NCI-H510A (cell line): ENCODE results near the gene GCC1.

ENCODE experiments used
- DNase-seq: peaks from one replicate; lab custom pipeline; 2025; lab: John Stamatoyannopoulos, UW

Gene GCC1, protein sequence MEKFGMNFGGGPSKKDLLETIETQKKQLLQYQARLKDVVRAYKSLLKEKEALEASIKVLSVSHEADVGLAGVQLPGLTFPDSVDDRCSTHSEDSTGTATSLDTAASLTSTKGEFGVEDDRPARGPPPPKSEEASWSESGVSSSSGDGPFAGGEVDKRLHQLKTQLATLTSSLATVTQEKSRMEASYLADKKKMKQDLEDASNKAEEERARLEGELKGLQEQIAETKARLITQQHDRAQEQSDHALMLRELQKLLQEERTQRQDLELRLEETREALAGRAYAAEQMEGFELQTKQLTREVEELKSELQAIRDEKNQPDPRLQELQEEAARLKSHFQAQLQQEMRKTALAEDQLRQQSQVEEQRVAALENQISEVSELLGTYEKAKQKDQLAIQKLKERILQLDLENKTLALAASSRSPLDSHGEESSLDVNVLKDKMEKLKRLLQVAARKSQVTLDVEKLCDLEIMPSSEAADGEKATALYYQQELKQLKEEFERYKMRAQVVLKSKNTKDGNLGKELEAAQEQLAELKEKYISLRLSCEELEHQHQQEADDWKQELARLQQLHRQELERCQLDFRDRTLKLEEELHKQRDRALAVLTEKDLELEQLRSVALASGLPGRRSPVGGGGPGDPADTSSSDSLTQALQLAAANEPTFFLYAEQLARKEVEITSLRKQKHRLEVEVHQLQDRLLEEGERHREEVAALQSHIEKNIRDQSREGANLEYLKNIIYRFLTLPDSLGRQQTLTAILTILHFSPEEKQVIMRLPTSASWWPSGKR

DNA sequence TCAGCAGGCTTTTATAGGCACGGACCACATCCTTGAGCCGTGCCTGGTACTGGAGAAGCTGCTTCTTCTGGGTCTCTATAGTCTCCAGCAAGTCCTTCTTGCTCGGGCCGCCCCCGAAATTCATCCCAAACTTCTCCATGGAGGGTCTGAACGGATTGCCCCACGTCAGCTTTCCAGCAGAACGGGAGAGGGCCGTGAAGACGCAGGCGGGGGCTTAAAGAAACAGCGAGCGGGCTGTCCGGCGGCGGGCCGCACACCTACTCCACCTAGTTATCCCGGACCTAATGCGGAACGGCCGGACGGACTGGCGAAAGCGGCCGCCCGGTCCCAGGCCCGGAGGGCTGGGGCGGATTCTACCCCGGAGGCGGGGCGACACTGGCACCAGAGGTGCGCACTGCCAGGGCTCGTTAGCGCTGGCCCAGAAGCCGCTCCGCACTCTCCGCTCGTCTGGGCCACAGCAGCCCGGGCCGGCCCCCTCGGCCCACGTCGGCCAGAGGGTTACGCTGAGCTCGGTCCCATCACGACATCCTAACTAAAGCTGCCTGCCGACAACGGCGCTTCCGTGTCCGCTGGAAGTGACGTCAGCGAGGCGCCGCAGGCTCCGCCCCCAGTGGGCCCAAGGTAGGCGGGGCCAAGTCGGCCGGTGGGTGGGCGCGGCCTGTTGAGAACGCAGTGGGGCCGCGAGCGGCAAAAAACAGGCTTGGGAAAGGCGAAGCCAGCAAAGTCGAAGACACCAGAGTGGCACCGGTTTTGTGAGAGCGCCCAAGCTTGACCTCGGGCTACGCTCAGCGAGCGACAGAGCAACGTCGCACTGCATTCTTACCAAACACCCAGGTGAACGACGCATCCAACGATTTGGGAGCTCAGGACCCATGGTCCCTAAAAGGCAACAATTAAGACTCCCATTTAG, at the start of gene GCC1:
TSS of gene GCC1 (minus strand) at position 553 of the 910 bp plus-strand sequence. CDS start at position 139, 414 bp downstream.
- peak; percentile 33 for DNase-seq

DNA sequence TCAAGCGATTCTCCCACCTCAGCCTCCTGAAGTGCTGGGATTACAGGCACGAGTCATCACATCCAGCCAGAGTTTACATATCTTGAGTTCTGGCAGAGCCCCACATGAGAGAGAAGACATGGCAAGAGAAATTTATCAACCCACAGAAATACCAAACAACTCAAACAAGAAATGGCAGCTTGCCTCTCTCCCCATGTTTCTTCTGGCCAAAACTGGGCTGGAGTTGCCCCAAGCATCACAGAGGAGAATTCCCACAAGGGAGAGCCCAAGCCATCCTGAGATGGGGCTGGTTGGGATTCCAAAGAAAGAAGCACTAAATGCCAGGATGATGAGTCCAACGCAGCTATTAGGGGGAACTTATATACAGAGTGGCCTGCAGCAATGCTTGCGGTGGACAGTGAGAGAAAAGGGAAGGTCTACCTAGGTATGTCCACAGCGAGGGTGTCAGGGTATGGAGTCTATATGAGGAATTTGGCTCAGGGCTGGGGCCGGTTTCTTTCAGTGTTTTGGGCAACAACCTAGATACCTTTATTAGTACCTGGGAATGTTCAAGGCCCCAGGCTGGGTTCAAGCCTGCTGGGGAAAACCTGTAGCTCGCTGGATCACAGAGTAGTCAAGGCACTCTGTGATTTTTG, 47.0 kb upstream of the GCC1 start:
- DNase-seq: no peak

DNA sequence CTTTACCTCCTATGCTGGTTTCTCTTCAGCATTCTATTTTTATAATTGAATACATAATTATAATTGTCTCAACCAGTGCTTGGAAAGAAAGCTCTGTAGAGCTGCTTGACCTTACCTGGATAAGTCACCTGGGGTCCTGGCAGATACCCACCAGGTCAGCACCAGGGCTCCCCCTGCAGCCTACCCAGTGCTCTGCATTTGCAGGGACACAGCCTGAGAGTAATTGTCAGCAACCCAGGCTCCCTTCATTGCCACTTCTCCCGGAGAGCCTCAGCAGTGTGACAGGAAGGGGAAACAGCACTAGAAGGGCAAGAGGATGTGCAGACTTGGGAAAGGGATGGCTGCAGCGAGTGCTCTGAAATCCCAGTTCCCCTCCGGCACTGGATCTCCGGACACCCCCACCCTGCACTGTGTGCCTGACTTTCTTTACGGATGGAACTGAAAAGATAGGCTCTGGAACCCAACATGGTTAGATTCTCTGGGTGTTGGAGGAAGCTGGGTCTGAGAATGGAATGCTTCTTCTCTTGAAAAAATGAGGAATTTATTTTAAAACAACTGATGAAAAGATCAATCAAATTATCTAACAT, 44.0 kb upstream of the GCC1 start:
- no peak for DNase-seq

DNA sequence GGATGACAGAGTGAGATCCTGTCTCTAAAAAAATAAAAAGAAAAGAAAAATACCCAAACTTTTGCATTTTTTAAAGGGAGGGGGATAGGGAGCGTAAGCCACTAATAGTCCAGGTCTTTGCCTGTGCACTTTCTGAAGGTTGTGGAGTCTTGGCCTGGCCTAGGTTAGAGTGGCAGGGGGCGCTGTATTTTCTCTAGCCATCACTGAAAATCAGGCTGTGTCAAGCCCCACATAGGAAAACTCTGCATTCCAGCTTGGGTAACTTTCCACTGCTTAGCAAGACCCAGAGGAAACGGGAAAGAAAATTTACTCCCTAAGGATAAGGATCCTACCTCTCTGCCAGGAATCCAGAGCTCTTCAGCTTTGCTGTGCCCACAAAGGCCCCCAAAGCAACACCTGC, 43.0 kb upstream of the GCC1 start:
- no peak for DNase-seq

DNA sequence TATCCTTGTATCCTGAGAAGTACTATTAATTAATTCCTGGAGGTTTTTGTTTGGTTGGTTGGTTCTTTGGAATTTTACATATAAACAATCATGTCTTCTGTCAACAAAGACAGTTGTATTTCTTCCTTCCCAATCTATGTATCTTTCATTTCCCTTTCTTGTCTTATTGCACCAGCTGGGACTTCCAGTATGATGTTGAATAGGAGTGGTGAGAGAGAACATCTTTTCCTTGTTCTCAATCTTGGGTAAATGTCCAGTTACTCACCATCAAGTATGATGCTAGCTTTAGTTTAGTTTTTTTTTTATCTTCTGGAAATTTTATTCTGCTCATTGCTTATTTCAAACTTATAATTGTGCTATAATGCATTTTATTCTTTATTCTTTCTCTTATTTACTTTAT, 39.9 kb upstream of the GCC1 start:
- no peak for DNase-seq

DNA sequence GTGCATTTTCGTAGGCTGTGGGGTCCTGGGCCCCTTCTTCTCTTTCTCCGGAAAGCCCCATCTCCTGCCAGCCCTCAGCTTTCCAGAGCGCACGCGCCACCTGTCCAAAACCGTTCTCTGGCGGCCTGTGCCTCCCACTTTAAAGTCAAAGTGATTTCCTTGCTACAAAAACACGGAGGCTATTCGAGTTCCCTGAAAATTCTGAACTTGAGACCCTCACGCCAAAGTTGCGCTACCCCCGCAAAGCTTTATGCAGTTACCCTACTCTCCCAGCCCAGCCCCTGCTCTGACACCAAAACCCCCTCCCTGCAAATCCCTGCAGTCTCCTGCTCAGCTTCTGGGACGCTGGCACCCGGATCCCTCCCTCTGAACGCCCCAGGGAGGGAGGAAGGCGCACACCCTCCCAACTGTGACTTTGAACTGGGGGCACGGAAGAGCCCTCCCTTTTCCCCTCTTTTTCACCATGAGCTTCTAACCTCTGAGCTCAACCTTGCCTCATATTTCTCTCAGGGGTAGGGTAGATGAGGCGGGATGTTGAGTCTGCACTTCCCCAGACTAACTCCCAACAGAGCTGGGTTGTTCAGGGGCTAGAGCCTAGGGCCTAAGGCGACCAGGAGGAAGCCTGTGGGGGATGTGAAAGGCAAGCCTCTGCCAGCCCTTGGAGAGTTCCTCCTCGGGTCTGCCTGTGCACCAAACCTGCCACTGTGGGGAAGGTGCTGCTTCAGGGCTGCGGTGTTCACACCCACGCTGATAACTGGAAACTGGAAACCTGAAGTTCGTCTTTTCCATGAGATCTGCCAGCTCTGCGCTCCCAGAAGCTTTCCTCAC, 35.2 kb upstream of the GCC1 start:
- no peak for DNase-seq

DNA sequence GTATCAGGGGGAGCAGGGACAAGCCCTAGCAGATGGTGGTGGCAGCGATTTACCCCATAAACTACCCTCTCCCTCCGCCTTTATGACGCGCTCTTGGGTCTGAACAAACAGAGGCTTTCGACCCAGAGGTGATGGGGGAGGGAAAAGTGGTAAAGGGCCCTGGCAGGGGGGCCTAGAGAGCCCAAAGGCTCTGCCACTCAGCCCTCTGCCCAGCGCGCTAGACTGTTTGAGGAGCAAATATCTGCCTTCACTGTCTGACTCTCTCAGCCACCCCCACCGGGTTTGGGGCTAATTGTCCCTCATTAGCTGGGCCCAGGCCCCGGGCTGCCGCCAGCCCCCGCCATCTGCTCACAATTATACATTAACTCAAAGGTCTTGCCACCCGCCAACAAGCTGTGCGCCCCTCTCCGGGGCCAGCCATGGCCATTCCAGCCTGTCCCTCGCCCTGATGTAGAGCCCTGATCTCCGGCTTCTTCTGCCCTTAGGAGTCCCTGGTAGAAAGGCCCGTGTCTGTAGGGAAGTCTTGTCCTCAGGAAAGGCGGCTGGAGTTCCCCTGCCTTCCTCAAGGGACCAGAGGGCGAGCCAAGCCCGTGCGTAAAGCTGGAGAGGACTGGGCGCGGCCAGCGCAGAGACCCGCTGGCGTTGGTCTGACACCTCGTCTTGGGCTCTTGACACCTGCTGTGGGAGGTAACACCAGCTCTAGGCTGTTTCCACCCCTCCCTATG, 34.4 kb upstream of the GCC1 start:
- no peak for DNase-seq

DNA sequence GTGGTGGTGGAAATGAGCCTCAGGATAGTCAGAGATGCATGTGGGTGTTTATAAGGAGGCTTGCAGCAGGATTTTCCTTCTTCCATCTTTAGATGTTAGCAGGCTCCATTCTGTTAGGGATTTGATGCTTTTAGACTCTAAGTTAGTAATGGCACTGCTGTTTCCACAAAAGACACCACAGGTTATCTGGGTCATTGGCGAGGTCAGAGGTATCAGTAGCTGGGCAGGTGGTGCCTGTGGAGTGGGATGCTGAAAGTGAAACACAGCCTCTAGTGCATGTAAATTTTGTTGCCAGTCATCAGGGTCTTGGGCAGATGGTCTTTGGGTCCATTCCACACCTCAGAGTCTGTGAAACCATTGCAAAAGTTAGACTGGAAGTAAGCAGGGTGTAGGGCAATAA, 33.4 kb upstream of the GCC1 start:
- no peak for DNase-seq

DNA sequence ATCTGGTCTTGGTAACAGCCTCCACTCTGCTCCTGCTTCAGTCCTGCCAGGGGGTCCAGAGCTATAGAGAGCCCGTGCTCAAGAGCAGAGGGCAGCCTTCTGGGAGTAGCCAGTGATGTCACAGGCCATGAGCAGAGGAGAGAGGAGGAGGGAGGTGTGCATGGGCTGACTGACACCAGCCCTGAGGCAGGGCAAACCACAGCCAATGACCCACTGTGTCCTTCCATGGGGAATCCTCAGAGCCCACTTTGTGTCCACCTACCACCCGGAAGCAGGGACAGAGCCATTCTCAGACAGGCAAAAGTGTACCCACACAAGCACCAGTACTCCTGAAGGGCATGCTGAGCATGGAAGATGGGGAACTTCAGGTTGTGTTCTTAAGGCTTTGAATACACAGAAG, 32.6 kb upstream of the GCC1 start, which contains the start of gene PAX4:
TSS of gene PAX4 (minus strand) at position 101 of the 400 bp plus-strand sequence. CDS start 2,214 bp downstream, outside the sequence.
- no peak for DNase-seq

DNA sequence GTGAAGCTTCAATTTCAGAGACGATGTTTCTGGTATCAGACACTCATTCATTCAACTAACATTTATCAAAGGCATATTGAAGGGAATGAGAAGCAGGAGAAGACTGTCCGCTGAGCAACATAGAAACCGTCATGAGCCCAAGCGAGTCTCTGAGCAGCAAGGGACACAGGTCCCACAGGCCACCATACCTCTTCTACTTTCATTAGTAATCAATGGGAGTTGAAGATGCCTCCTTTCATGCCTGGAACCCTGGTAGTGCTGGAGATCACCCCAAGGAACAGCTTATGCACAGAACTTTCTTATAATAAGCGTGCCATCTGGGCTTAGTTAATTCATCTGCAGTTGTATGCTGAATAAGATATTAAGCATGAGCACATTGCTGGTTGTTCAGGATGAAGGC, 31.3 kb upstream of the GCC1 start:
- no peak for DNase-seq

DNA sequence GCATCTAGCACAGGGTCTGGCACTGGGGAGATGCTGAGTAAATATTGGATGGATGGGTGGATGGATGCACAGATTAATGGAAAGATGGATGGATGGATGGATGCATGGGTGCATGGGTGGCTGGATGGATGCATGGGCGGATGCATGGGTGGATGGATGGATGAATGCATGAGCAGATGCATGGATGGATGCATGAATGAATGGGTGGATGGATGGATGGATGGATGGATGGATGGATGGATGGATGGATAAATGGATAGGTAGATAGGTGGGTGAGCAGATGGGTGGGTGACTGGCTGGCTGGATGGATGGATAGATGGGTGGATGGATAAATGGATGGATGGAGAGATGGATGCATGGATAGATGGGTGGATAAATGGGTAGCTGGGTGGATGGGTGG, 26.9 kb upstream of the GCC1 start:
- DNase-seq: no peak

DNA sequence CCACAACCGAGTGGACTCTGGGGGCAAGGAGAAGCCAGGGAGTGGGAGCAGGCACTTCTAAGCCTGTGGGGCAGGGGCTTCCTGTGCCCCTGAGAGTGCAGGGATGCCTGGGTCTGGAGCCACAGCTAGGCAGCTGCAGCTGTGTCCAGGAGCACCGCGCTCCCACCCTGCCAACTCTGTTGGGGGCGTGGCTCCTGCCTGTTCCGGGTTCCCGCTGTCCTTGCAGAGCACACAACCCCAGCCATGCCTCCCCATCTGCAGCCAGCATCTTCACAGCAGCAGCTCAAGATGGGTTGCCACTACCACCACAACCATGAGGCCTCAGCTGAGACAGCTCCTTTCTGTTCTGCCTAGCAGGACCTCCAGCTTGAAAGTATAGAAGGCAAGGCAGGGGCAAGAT, 23.9 kb upstream of the GCC1 start:
- no peak for DNase-seq

DNA sequence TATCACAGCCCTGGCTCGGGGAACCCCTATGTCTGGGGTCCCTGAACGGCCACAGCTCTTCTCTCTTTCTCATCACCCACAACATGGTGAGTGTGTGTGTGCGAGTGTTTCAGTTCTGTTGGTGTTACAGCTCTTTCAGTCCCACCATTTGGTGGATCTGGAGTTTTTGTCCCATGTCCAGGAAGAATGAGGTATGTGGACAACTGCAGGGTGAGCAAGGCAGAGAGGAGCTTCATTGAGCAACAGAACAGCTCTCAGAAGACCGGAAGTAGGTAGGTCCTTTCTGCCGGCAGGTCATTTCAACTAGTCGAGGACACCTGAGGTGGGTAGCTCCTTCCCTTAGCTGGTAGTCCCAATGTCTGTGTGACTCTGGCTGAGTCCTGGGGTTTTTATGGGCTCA, 23.1 kb upstream of the GCC1 start:
- no peak for DNase-seq

DNA sequence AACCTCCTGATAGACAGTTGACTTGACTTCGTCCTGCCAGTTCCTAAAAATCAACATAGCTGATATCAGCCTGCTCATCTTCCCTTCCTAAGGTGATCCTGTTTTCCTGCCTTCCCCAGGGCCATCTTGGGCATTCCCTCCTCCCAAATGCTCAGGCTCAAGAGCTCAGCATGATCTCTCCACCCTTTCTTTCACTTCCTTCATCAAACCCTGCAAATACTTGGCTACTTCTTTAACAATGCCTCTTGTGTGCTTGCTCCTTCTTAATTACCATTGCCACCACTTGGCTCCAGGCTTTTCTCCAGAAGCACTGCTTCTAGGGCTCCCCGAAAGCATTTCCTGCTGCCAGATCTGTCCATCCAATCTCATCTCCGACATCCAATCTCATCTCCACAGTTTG, 15.5 kb upstream of the GCC1 start:
- no peak for DNase-seq

DNA sequence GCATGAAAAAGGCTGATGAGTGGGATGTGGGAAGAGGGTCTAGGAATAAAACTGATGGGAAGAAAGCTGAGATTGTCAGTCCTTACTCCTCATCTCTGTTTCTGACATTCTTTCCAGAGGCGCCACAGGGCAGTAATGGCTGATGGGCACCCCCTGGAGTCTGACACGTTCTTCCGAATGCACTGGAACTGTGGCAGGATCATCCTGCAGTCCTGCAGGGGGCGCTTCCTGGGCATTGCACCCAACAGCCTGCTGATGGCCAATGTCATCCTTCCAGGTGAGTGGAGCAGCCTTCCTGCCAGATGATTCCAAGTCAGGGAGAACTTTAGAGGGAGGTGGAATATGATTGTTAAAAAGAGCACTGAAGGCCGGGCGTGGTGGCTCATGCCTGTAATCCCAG, 12.9 kb upstream of the GCC1 start:
- no peak for DNase-seq

DNA sequence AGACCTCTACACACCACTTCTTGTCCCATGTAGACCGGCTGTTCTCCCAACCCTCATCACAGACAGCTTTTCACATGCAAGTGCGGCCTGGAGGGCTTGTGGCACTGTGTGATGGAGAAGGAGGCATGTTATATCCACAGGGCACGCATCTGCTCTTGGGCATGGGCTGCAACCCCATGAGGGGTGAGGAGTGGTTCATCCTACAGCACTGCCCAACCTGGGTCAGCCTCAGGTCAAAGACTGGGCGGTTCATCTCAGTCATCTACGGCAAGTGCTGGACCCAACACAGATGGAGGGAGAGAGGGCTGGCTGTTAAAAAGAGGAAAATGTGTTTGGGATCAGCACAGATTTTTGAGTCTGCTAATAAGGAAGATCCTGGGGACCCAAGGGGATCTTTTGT, 10.3 kb upstream of the GCC1 start:
- no peak for DNase-seq

DNA sequence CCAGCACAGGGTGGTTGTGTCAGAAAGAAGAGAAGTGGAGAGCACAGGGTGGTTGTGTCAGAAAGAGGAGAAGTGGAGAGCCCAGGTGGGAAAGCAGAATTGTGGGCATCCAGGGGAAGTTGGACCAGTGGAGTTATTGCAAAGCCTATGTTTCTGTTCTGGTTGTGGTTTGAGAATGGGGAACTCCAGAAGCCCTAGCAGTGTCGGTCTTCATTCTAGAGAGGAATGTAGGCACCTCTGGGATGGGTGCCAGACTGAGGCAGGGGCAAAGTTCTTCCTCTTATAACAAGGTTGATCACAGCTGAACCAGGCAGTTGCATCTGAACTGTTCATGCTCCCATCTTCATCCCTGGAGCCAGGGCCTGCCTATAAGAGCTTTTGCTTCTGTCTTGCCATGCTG, 9.1 kb upstream of the GCC1 start:
- no peak for DNase-seq

DNA sequence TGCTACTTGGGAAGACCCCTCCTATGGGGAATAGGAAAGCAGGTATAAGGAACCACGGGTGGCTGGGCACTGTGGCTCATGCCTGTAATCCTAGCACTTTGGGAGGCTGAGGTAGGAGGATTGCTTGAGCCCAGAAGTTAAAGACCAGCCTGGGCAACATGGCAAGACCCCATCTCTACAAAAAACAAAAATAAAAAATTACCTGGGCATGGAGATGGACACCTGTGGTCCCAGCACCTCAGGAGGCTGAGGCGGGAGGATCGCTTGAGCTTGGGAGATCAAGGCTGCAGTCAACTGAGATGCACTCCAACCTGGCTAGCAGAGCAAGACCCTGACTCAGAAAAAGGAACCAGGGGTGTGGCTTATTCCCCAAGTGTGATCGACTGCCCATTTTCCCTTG, 7.2 kb upstream of the GCC1 start:
- no peak for DNase-seq

DNA sequence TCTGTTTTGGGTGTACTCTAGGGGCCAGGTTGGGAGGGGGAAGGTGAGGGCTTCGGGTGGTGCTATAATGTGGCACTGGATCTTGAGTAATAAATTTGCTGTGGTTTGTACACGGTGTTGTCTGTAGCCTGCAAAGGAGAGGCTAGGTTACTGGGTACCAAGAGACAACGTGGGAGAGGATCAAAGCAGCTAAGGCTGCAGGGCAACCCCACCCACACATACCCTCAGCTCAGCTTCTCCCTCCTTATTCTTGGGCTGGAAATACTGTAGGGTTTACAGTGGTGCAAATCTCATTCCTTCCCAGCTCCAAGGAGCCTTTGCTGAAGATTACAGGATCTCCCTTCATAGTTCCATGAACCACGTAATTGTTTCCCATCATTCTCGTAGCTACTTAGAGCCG, 6.2 kb upstream of the GCC1 start:
- DNase-seq: no peak

DNA sequence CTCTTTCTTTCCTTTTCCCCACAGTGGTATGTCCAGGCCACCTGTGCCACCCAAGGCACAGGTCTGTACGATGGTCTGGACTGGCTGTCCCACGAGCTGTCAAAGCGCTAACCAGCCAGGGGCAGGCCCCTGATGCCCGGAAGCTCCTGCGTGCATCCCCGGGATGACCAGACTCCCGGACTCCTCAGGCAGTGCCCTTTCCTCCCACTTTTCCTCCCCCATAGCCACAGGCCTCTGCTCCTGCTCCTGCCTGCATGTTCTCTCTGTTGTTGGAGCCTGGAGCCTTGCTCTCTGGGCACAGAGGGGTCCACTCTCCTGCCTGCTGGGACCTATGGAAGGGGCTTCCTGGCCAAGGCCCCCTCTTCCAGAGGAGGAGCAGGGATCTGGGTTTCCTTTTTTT, 5.8 kb upstream of the GCC1 start:
- no peak for DNase-seq
